SK-N-SH treated with all-trans-retinoic acid at 6 μM for 48 hours (cell line): ENCODE measurements around the gene GRK3.

Source experiments
- ARNTL ChIP-seq: fragments of 450-650 bp; formaldehyde crosslinking; IDR thresholded peaks from 2 replicates; pipeline ENCODE4 v1.5.0; 2020; ENCODE audit warnings: low read depth, mild to moderate bottlenecking, moderate library complexity, borderline replicate concordance
- CREB5 ChIP-seq: fragments of 250-450 bp; sonication (Bioruptor Pico); IDR thresholded peaks from 2 replicates; pipeline ENCODE4 v1.5.1; 2020; ENCODE audit warnings: low read depth, mild to moderate bottlenecking, moderate library complexity
- CSDC2 ChIP-seq: fragments of 250-450 bp; sonication (Bioruptor Pico); IDR thresholded peaks from 2 replicates; pipeline ENCODE4 v1.5.0; 2020; ENCODE audit warnings: mild to moderate bottlenecking, moderate library complexity
- ISL1 ChIP-seq: fragments of 250-450 bp; sonication (Bioruptor Pico); IDR thresholded peaks from 2 replicates; pipeline ENCODE4 v2.1.2; 2022; ENCODE audit warnings: mild to moderate bottlenecking, moderate library complexity
- OSR1 ChIP-seq: fragments of 250-450 bp; sonication (Bioruptor Pico); IDR thresholded peaks from 2 replicates; pipeline ENCODE4 v1.8.0; 2022; ENCODE audit warnings: moderate library complexity, mild to moderate bottlenecking, inconsistent platforms
- PATZ1 ChIP-seq: fragments of 250-450 bp; sonication (Bioruptor Pico); IDR thresholded peaks from 2 replicates; pipeline ENCODE4 v1.8.0; 2020; ENCODE audit warnings: mild to moderate bottlenecking, moderate library complexity, borderline replicate concordance
- PPARA ChIP-seq: fragments of 250-450 bp; sonication (Bioruptor Pico); IDR thresholded peaks from 2 replicates; pipeline ENCODE4 v1.5.0; 2020; ENCODE audit warnings: mild to moderate bottlenecking, borderline replicate concordance
- TCF4 ChIP-seq: fragments of 250-450 bp; sonication (Bioruptor Pico); IDR thresholded peaks from 2 replicates; pipeline ENCODE4 v1.8.0; 2021; ENCODE audit warnings: mild to moderate bottlenecking, moderate library complexity, borderline replicate concordance
- ZFP30 ChIP-seq: fragments of 450-650 bp; formaldehyde crosslinking; IDR thresholded peaks from 2 replicates; pipeline ENCODE4 v1.5.0; 2022; ENCODE audit warnings: mild to moderate bottlenecking, moderate library complexity
- ZNF70 ChIP-seq: fragments of 450-650 bp; formaldehyde crosslinking; IDR thresholded peaks from 2 replicates; pipeline ENCODE4 v1.5.0; 2020; ENCODE audit warnings: mild to moderate bottlenecking, moderate library complexity

- no peak for TF ChIP-seq CSDC2
- TF ChIP-seq CREB5 (CRISPR knock-in tag) = no peak
- no peak for TF ChIP-seq PPARA (CRISPR knock-in tag)
- TF ChIP-seq ZFP30 (CRISPR knock-in tag) = no peak
- TF ChIP-seq ZNF70 (CRISPR knock-in tag) = no peak
- no peak for TF ChIP-seq ARNTL (CRISPR knock-in tag)
- TF ChIP-seq PATZ1 (CRISPR knock-in tag) = no peak
- TF ChIP-seq OSR1 (CRISPR knock-in tag) = no peak
- no peak for TF ChIP-seq TCF4
- no peak for TF ChIP-seq ISL1
These were observed 60.0 kb downstream of the GRK3 start for GRCh38 chr22:25624476-25624875.
